ENCODE results near the gene IPO8.

IPO8 gene

DNA sequence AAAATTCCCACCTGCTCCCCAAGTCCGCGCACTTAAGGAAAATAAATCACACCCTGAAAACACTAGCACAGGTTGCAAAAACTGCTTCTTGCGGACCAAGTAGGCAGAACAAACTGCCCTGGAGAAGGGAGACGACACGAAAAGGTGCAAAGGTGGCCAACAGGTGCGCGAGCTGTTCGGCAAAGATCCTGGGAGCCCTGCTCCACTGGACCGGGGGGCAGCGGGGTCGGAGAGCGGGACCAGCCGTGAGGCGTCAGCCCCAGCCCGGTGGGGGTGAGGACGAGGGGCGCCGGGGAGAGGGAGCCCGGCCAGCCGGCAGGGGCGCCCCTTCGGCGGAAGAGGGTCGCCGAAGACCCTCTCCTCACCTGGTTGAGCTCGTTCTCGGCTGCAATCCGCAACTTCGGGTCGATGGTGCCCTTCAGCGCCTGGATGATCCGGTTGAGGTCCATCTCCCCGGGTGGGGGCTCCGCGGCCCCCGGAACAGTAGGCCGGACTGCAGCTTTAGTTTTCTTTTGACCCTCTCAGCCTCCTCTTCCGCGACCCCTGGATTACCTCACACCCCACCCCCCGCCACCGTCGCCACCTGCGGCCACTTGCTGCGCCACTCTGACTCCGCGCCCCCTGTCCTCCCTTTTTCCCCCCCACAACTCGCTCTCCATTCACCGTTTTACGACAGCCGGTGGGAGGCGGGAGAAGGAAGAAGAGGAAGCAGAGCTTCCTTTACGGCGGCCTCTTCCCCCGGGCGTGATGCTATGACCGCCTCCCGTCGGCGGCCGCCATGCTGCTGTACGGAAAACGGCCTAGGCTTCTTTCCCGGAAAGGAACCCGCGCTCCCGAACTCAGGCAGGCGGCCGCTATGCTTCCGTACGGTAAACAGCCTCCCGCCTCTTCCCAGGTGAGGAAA is at the start of gene IPO8:
Gene IPO8 (minus strand): TSS at position 671 of the 904 bp plus-strand sequence. CDS start 222 bp downstream, at position 449.
- H3K27ac Mint-ChIP-seq: peak within 1 kb of the TSS; percentile 94
- peaks cover 10% of the 10 kb centered on the region for H3K27me3 Mint-ChIP-seq (ENCODE audit: low read depth)
- peaks cover 6% of the 10 kb centered on the region for H3K36me3 Mint-ChIP-seq (ENCODE audit: low read depth)
- H3K9me3 Mint-ChIP-seq: no peaks in the 10 kb centered on the region
- peak within 1 kb of the TSS; percentile 98 for H3K4me3 Mint-ChIP-seq
- peaks cover 28% of the 10 kb centered on the region for H3K4me1 Mint-ChIP-seq (ENCODE audit: low read depth)

DNA sequence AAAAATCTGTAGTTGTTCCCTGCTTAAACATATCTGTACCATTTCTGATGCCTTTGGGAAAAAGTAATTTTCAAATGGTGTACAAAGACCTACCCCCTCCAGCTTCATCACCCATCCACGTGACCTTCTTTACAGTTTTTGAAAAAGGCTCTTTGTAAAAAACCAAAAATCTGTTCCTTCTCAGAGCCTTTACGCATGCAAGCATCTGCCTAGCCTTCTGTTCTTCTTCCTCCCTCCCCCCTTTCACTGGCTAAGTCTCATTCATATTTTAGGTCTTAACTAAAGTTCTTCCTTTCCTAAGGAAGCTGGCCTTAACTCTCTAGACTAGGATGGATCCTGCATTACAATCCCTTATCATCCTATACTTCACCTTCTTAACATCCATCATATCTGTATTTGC is 48.7 kb upstream of the IPO8 start:
- Mint-ChIP-seq H3K27me3 (ENCODE audit: low read depth) (no peaks in the 10 kb centered on the region), H3K4me1 (ENCODE audit: low read depth) (no peaks in the 10 kb centered on the region), H3K27ac (no peak overlapping the region), H3K9me3 (no peaks in the 10 kb centered on the region), H3K36me3 (ENCODE audit: low read depth) (peaks cover 6% of the 10 kb centered on the region), H3K4me3 (no peak overlapping the region)

DNA sequence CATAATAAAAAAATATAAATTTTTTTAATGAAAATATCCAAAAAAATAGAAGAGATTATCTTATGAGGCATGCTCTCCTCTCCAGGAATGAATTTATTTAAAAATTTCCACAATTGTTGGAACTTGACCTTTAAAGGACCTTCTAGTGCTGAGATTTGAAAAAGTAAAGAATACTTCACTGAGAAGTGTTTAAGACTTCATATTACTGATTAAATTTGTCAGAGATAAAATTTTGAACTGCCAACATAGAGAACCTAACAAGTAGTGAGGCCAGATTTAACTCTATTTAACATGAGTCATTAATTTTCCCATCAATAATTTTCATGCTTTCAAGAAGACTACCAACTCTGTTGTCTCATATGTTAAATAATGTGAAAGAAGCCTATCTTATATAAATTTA is 44.6 kb upstream of the IPO8 start:
- no peaks in the 10 kb centered on the region for H3K4me1 Mint-ChIP-seq (ENCODE audit: low read depth)
- H3K27me3 Mint-ChIP-seq (ENCODE audit: low read depth): no peaks in the 10 kb centered on the region
- peaks cover 15% of the 10 kb centered on the region for H3K36me3 Mint-ChIP-seq (ENCODE audit: low read depth)
- no peaks in the 10 kb centered on the region for H3K9me3 Mint-ChIP-seq
- no peak overlapping the region for H3K4me3 Mint-ChIP-seq
- H3K27ac Mint-ChIP-seq: no peak overlapping the region

DNA sequence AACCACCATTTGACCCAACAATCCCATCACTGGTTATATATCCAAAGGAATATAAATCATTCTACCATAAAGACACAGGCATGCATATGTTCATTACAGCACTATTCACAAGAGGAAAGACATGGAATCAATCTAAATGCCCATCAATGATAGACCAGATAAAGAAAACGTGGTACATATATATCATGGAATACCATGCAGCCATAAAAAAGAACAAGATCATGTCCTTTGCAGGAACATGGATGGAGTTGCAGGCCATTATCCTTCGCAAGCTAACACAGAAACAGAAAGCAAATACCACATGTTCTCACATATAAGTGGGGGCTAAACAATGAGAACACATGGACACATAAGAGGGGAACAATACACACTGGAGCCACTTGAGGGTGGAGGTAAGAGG is 43.4 kb upstream of the IPO8 start:
- no peak overlapping the region for H3K27ac Mint-ChIP-seq
- H3K27me3 Mint-ChIP-seq (ENCODE audit: low read depth): no peaks in the 10 kb centered on the region
- peaks cover 20% of the 10 kb centered on the region for H3K36me3 Mint-ChIP-seq (ENCODE audit: low read depth)
- H3K4me1 Mint-ChIP-seq (ENCODE audit: low read depth): no peaks in the 10 kb centered on the region
- H3K9me3 Mint-ChIP-seq: no peaks in the 10 kb centered on the region
- no peak overlapping the region for H3K4me3 Mint-ChIP-seq

DNA sequence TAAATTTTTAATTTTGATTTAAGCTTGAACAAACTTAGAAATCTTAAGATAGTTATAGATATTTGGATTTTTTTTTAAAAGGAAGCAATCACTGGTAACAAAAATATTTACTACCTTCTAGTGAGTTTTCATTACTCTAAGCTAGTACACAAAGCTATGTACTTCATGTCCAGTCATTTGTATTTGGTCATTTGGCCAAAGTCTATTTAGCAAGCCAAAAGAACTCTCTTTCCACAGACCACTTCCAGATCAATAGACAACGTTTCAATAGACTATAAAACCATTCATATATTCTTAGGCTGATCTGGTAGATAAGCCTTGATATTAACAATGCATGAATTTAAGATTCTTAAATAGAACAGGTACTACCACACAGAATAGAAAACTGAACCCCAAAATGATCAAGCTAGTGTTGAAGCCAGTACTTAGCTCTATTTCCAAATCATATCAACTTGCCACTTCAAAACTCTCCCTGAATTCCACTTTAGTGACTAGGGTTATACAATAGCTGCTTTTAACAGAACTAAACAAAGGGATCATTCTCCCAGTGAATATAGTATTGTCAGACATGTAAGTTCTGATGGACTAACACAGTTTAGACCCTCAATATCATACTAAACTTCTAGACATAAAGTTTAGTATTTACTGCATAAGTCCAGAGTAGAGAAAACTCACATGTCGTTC is 37.4 kb upstream of the IPO8 start:
- Mint-ChIP-seq H3K36me3 (ENCODE audit: low read depth) (peaks cover 14% of the 10 kb centered on the region), H3K4me3 (no peak overlapping the region), H3K9me3 (no peaks in the 10 kb centered on the region), H3K27ac (no peak overlapping the region), H3K27me3 (ENCODE audit: low read depth) (no peaks in the 10 kb centered on the region), H3K4me1 (ENCODE audit: low read depth) (no peaks in the 10 kb centered on the region)

DNA sequence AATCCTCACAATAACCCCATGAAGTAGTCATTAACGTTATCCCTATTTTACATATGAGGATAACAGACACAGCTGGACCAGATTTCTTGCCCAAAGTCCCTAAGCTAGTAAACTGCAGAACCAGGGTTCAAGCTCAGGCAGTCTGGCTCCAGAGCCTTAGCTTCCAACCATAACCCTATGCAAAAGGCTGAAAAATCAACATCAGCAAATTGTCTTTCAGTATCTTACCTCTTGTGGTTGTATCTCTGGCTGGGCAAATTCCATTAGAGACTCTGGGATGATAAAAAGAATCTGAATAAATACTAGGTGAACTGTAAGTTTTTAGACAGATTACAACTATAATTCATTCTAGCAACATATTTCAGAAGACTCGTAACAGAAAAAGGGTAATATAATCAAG is 34.3 kb upstream of the IPO8 start:
- Mint-ChIP-seq H3K27ac (no peak overlapping the region), H3K36me3 (ENCODE audit: low read depth) (peaks cover 9% of the 10 kb centered on the region), H3K9me3 (no peaks in the 10 kb centered on the region), H3K27me3 (ENCODE audit: low read depth) (no peaks in the 10 kb centered on the region), H3K4me3 (no peak overlapping the region), H3K4me1 (ENCODE audit: low read depth) (no peaks in the 10 kb centered on the region)

DNA sequence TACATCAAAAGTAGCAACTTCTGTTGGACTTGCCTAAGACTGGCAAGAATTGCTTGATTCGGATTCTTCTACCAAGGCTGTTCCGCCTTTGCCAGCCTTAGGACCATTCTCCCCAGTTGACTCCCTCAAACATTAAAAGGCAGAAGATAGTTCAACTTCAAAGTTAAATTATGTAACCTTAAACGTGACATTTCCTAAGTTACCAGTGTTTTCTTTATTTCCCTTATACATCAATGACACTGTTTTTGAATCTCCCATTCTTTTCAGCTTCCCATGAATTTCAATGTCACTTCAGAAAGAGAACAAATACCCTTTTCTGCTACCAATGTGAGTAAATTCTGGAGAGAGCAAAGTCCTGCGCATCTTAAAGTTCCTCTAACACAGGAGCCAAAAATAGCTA is 33.9 kb upstream of the IPO8 start:
- H3K36me3 Mint-ChIP-seq (ENCODE audit: low read depth): peaks cover 7% of the 10 kb centered on the region
- no peaks in the 10 kb centered on the region for H3K9me3 Mint-ChIP-seq
- H3K4me3 Mint-ChIP-seq: no peak overlapping the region
- H3K4me1 Mint-ChIP-seq (ENCODE audit: low read depth): no peaks in the 10 kb centered on the region
- no peaks in the 10 kb centered on the region for H3K27me3 Mint-ChIP-seq (ENCODE audit: low read depth)
- H3K27ac Mint-ChIP-seq: no peak overlapping the region

DNA sequence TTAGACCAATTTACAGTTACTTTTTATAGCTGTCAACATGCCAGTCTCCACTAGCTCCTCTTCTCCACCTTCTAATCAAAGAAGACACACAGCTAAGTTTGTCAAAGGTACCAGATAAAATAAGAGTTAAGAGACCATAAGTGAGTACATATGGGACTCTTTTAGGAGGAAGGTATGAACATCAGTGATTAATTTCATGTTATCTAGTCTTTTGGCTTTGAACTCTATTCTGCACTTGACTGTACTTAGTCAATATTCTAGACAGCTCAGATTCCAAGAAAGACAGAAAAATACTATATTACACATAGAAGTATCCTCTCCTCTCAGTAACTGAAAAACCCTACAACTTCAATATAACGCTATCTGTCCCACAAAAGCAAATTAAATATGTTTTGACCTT is 31.0 kb upstream of the IPO8 start:
- no peak overlapping the region for H3K27ac Mint-ChIP-seq
- H3K9me3 Mint-ChIP-seq: no peaks in the 10 kb centered on the region
- H3K36me3 Mint-ChIP-seq (ENCODE audit: low read depth): peaks cover 9% of the 10 kb centered on the region
- no peak overlapping the region for H3K4me3 Mint-ChIP-seq
- no peaks in the 10 kb centered on the region for H3K4me1 Mint-ChIP-seq (ENCODE audit: low read depth)
- H3K27me3 Mint-ChIP-seq (ENCODE audit: low read depth): no peaks in the 10 kb centered on the region

DNA sequence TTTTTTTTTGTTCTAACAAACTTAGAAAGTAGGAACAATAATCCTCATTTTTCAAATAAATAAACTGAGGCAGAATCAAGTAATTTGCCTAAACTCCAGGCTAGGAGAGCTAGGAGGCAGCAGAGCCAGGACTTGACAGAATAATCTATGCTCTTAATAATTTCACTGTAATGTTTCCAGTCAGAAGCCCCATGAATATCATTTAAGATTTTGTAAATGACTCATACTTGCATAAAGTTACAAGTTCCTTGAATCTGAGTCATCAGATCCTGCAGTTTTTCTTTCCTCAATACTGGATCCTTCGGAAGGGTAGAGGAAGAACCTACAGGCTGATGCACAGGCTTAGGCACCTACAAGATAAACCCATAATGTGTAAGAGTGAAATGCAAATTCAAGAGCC is 30.1 kb upstream of the IPO8 start:
- Mint-ChIP-seq H3K9me3 (no peaks in the 10 kb centered on the region), H3K4me3 (no peak overlapping the region), H3K27me3 (ENCODE audit: low read depth) (no peaks in the 10 kb centered on the region), H3K4me1 (ENCODE audit: low read depth) (no peaks in the 10 kb centered on the region), H3K36me3 (ENCODE audit: low read depth) (peaks cover 9% of the 10 kb centered on the region), H3K27ac (no peak overlapping the region)

DNA sequence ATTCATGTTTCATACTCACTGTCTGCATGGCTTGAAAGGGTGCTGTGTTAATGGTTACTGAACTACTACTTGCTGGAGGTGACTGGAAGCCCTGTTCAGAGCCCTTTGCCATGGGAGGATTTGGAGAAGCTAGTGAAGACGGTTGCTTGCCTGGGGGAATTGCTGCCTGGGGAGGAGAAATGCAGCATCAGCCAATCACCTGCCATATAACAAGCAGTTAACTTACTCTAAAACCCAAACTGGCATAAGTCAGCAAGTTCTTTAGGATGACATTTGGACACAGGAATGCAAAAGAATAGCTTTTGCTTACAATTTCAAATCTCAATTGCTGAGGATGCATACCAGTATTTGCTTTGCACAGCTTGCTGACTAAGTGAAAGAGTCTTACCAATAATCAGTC is 23.4 kb upstream of the IPO8 start:
- no peaks in the 10 kb centered on the region for H3K9me3 Mint-ChIP-seq
- H3K27me3 Mint-ChIP-seq (ENCODE audit: low read depth): no peaks in the 10 kb centered on the region
- H3K27ac Mint-ChIP-seq: no peak overlapping the region
- H3K4me3 Mint-ChIP-seq: no peak overlapping the region
- no peaks in the 10 kb centered on the region for H3K4me1 Mint-ChIP-seq (ENCODE audit: low read depth)
- H3K36me3 Mint-ChIP-seq (ENCODE audit: low read depth): peaks cover 6% of the 10 kb centered on the region

DNA sequence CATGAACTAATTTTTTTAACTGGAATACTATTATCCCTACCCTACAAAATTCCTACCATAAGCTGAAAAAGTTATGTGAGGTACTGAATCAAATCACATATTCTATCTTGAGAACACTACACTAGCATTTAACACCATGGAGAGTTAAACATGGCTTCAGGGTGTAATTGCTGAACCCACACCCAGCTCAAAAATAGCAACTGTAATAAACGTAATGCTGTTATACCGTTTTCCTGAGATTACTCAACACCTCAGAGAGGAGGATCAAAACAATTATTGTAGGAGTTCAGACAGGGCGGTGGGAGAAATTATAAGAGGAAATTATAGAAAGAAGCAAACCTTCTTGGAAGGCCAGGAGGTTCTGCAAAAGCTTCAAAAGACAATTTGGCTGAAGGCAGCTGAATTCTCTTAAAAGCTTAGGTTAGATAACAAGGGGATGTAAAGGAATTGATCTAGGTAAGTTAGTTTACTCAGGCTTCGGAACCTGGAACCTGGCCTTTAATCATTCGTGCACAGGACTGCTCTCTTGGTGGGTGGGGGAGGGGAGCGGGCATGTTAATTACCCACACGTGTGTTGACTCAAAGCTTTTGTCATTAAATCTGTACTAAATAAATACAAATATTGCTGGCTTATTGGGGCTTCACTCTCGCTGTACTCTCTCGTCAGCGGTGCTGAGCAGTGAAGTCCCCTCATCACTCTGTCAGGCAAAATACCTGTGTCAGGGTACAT is 12.1 kb upstream of the IPO8 start:
- H3K4me3 Mint-ChIP-seq: no peak overlapping the region
- no peaks in the 10 kb centered on the region for H3K9me3 Mint-ChIP-seq
- no peaks in the 10 kb centered on the region for H3K4me1 Mint-ChIP-seq (ENCODE audit: low read depth)
- H3K36me3 Mint-ChIP-seq (ENCODE audit: low read depth): peaks cover 4% of the 10 kb centered on the region
- peaks cover 3% of the 10 kb centered on the region for H3K27me3 Mint-ChIP-seq (ENCODE audit: low read depth)
- no peak overlapping the region for H3K27ac Mint-ChIP-seq

DNA sequence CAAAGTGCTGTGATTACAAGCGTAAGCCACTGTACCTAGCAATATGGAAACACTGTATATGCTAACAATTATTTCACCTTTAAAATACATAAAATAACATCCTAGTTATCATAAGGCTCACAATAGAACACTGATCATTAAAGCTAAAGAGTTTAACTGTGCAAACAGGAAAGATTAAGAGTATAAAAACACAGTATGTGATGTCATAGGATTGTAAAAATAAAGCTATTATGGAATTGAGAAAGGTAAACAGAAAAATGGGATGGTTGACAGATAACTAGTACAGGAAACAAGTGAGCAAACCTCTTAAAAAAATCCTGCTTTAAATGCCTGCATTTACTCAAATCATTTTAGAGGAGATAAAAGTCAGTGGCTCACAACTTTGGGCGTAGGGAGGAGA is 10.8 kb upstream of the IPO8 start:
- no peaks in the 10 kb centered on the region for H3K9me3 Mint-ChIP-seq
- H3K27me3 Mint-ChIP-seq (ENCODE audit: low read depth): peaks cover 3% of the 10 kb centered on the region
- H3K27ac Mint-ChIP-seq: no peak overlapping the region
- H3K36me3 Mint-ChIP-seq (ENCODE audit: low read depth): peaks cover 4% of the 10 kb centered on the region
- no peak overlapping the region for H3K4me3 Mint-ChIP-seq
- H3K4me1 Mint-ChIP-seq (ENCODE audit: low read depth): no peaks in the 10 kb centered on the region

DNA sequence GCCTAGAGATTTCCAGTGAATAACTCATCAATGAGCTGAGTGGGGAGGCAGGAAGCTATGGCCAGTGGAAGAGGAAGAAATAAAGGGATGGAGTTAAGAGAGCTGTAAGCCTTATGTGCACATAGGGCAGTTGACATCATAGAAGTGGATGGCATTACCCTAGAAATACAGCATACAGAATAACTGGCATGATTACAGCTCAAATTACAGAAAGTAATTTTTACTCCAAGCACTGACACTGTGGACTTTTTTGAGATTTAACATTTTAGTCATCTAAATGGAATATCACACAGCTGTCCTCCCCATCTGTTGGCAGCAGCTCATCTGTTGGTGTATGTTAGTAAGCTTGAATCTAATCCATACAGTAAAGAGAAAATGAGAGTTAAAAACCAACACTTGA is 5.4 kb upstream of the IPO8 start:
- peaks cover 18% of the 10 kb centered on the region for H3K27me3 Mint-ChIP-seq (ENCODE audit: low read depth)
- no peaks in the 10 kb centered on the region for H3K36me3 Mint-ChIP-seq (ENCODE audit: low read depth)
- peaks cover 5% of the 10 kb centered on the region for H3K4me1 Mint-ChIP-seq (ENCODE audit: low read depth)
- no peaks in the 10 kb centered on the region for H3K9me3 Mint-ChIP-seq
- no peak overlapping the region for H3K27ac Mint-ChIP-seq
- H3K4me3 Mint-ChIP-seq: no peak overlapping the region

DNA sequence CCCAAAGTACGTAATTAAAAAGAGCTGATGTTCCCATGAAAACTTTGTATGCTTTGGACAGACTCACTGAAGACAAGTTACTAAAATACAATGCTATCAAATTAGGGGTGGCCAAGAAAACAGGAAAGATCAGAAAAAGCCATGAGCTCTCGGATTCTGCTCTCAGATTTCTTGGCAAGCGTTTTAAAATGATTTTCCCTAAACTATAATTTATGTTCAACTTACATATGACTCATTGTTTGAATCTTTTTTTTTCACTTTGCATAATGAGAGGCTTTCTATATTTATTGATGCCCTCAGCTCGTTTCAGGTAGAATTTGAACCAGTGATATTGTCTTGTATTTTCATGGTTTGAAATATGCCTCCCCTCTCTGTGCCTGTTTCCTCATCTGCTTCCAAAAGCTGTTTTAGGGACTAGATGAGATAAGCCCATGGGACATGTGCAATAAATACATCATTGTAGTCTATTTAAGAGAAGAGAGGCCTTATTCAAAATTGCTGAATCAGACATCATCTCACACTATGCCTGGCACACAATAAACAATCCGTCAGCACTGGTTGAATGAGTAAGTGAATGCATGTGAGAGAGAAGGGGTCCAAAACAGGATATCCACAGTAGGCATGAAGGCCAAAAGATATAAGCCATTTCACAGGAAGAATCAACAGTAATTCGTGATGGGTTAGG is 4.7 kb upstream of the IPO8 start:
- Mint-ChIP-seq H3K4me1 (ENCODE audit: low read depth) (peaks cover 7% of the 10 kb centered on the region), H3K4me3 (no peak overlapping the region), H3K27ac (no peak overlapping the region), H3K27me3 (ENCODE audit: low read depth) (peaks cover 18% of the 10 kb centered on the region), H3K9me3 (no peaks in the 10 kb centered on the region), H3K36me3 (ENCODE audit: low read depth) (peaks cover 3% of the 10 kb centered on the region)
